Suprapubic skin (tissue), 4 donors: ENCODE results near the gene CCL21. TPM values are rescaled to one million over a fixed set of nuclear protein-coding genes. Genes with fewer than 3 reads are reported as not detected.

ENCODE experiments used
- DNase-seq, 2 donors: peaks; one replicate each; pipeline ENCODE4 v3.0.0-alpha.2; 2019; ENCODE audit warnings: low spot score in 2 of 2
- H3K27ac ChIP-seq: fragments of 200-600 bp; sonication (generic); one replicate; pipeline ENCODE4 v1.5.1; 2019
- H3K27me3 ChIP-seq: fragments of 200-600 bp; sonication (generic); one replicate; pipeline ENCODE4 v1.5.1; 2019
- H3K36me3 ChIP-seq: fragments of 200-600 bp; sonication (generic); one replicate; pipeline ENCODE4 v1.5.1; 2019
- H3K4me1 ChIP-seq: fragments of 200-600 bp; sonication (generic); one replicate; pipeline ENCODE4 v1.5.1; 2019
- H3K4me3 ChIP-seq: fragments of 200-600 bp; sonication (generic); one replicate; pipeline ENCODE4 v1.5.1; 2019; ENCODE audit warnings: mild to moderate bottlenecking
- H3K9me3 ChIP-seq: fragments of 200-600 bp; sonication (generic); one replicate; pipeline ENCODE4 v1.5.1; 2019
- CTCF ChIP-seq, 2 donors: fragments of 200-600 bp in 1 of 2; fragments of 450-650 bp in 1 of 2; sonication (generic) in 1 of 2; IDR thresholded peaks; one replicate each; pipeline ENCODE4 v1.5.1; 2016 to 2019; ENCODE audit warnings: antibody characterized with exemption in 2 of 2, mild to moderate bottlenecking in 1 of 2, moderate library complexity in 1 of 2
- EP300 ChIP-seq: sonication (generic); formaldehyde crosslinking; IDR thresholded peaks from one replicate; pipeline ENCODE4 v1.6.1; 2017; ENCODE audit warnings: antibody characterized with exemption
- POLR2A ChIP-seq, 2 donors: fragments of 450-650 bp; IDR thresholded peaks; one replicate each; pipeline ENCODE4 v1.6.1; 2017; ENCODE audit warnings: antibody characterized with exemption in 2 of 2, mild to moderate bottlenecking in 2 of 2, moderate library complexity in 2 of 2
- POLR2AphosphoS5 ChIP-seq, 3 donors: sonication (generic); formaldehyde crosslinking; IDR thresholded peaks; one replicate each; pipeline ENCODE4 v1.6.1; 2017; ENCODE audit warnings: antibody characterized with exemption in 3 of 3
- WGBS: methylation state at CpG from one replicate; pipeline ENCODE4 v1.1.5; 2018; 5-methylcytosine and 5-hydroxymethylcytosine counted together
- total RNA-seq, 4 donors: library from RNA; depleted of rRNA; stranded (reverse); fragments of >200 nt; gene quantifications; one replicate each; pipeline ENCODE4 v1.1.0, GENCODE V29; 2016

CCL21 gene
- total RNA-seq, 4 donors from 2014 or later, result 5.2 to 6.1 (median 5.6) TPM; not detected in 1

GRCh38 chr9:34715639-34716215 lies 5.8 kb upstream of the CCL21 start:
- DNase-seq, result no peak
- no peaks in the 10 kb centered on the region for H3K36me3 ChIP-seq
- no peak for TF ChIP-seq POLR2A (IDR thresholded peaks at IDR 0.05)
- no peak for TF ChIP-seq CTCF (IDR thresholded peaks at IDR 0.05)
- TF ChIP-seq EP300, result no peak
- no peak for TF ChIP-seq POLR2AphosphoS5 (IDR thresholded peaks at IDR 0.05)

GRCh38 chr9:34714007-34714406 lies 4.1 kb upstream of the CCL21 start:
- Histone ChIP-seq H3K9me3 (no peaks in the 10 kb centered on the region), H3K36me3 (no peaks in the 10 kb centered on the region), H3K4me1 (peaks cover 25% of the 10 kb centered on the region), H3K4me3 (no peak overlapping the region), H3K27me3 (no peaks in the 10 kb centered on the region), H3K27ac (no peak overlapping the region)
- TF ChIP-seq POLR2A (IDR thresholded peaks at IDR 0.05) (no peak), CTCF (IDR thresholded peaks at IDR 0.05) (no peak), POLR2AphosphoS5 (IDR thresholded peaks at IDR 0.05) (no peak), EP300 (no peak)
- DNase-seq, result no peak

More at GRCh38 chr9:34715639-34716215, 5.8 kb upstream of the CCL21 start:
- no peaks in the 10 kb centered on the region for H3K27me3 ChIP-seq
- H3K4me3 ChIP-seq, result no peak overlapping the region
- 64% methylated on average over 7 of the region's 7 CpGs for WGBS
- H3K9me3 ChIP-seq, result no peaks in the 10 kb centered on the region
- H3K27ac ChIP-seq, result no peak overlapping the region
- peaks cover 25% of the 10 kb centered on the region for H3K4me1 ChIP-seq

GRCh38 chr9:34712140-34712539 lies 2.2 kb upstream of the CCL21 start:
- TF ChIP-seq POLR2AphosphoS5 (IDR thresholded peaks at IDR 0.05) (no peak), EP300 (no peak), POLR2A (IDR thresholded peaks at IDR 0.05) (no peak), CTCF (IDR thresholded peaks at IDR 0.05) (no peak)
- no peak for DNase-seq
- no peaks in the 10 kb centered on the region for H3K36me3 ChIP-seq
- H3K4me3 ChIP-seq, result no peak overlapping the region
- H3K4me1 ChIP-seq, result peaks cover 17% of the 10 kb centered on the region
- no peaks in the 10 kb centered on the region for H3K27me3 ChIP-seq
- no peak overlapping the region for H3K27ac ChIP-seq
- 76% methylated on average over 1 of the region's 1 CpG for WGBS
- H3K9me3 ChIP-seq, result no peaks in the 10 kb centered on the region

- no peaks in the 10 kb centered on the region for H3K36me3 ChIP-seq
- TF ChIP-seq POLR2A (IDR thresholded peaks at IDR 0.05), result no peak
- TF ChIP-seq CTCF (IDR thresholded peaks at IDR 0.05), result no peak
- no peak for TF ChIP-seq POLR2AphosphoS5 (IDR thresholded peaks at IDR 0.05)
- no peak for TF ChIP-seq EP300
- no peak overlapping the region for H3K27ac ChIP-seq
- H3K27me3 ChIP-seq, result no peaks in the 10 kb centered on the region
- 95% methylated on average over 8 of the region's 9 CpGs for WGBS
- no peak for DNase-seq
- H3K4me3 ChIP-seq, result no peak overlapping the region
- H3K9me3 ChIP-seq, result no peaks in the 10 kb centered on the region
- peaks cover 5% of the 10 kb centered on the region for H3K4me1 ChIP-seq
These were observed 549 bp downstream of the CCL21 start for GRCh38 chr9:34709196-34709978.

- Histone ChIP-seq H3K36me3 (no peaks in the 10 kb centered on the region), H3K27ac (no peak overlapping the region), H3K4me3 (no peak overlapping the region), H3K27me3 (no peaks in the 10 kb centered on the region), H3K9me3 (no peaks in the 10 kb centered on the region), H3K4me1 (peaks cover 2% of the 10 kb centered on the region)
- TF ChIP-seq CTCF (IDR thresholded peaks at IDR 0.05) (no peak), POLR2AphosphoS5 (IDR thresholded peaks at IDR 0.05) (no peak), POLR2A (IDR thresholded peaks at IDR 0.05) (no peak), EP300 (no peak)
- 92% methylated on average over 2 of the region's 2 CpGs for WGBS
- DNase-seq, result no peak
These were observed 2.8 kb downstream of the CCL21 start for GRCh38 chr9:34707130-34707529.
